HepG2 (cell line): Measurements from ENCODE around the gene CABLES2. TPM values are rescaled to one million over a fixed set of nuclear protein-coding genes. Genes with fewer than 3 reads are reported as not detected.

ENCODE experiments used
- HBP1 ChIP-seq: IDR thresholded peaks from 2 replicates; pipeline ENCODE4 v1.6.1; 2016; ENCODE audit warnings: low read depth, control low read depth
- KLF11 ChIP-seq: IDR thresholded peaks from 2 replicates; pipeline ENCODE4 v1.6.1; 2016; ENCODE audit warnings: missing compliant biosample characterization
- MZF1 ChIP-seq: sonication (generic); formaldehyde crosslinking; IDR thresholded peaks from 2 replicates; pipeline ENCODE4 v1.8.1; 2023; ENCODE audit warnings: mild to moderate bottlenecking, missing genetic modification reagents, borderline replicate concordance
- SMYD3 ChIP-seq: sonication (generic); formaldehyde crosslinking; IDR thresholded peaks from 2 replicates; pipeline ENCODE4 v1.8.1; 2023; ENCODE audit warnings: mild to moderate bottlenecking, missing genetic modification reagents
- SSRP1 ChIP-seq: IDR thresholded peaks from 2 replicates; pipeline ENCODE4 v1.6.1; 2016; ENCODE audit warnings: control low read depth
- THAP11 ChIP-seq: IDR thresholded peaks from 2 replicates; pipeline ENCODE4 v1.6.1; 2016; ENCODE audit warnings: missing biosample characterization, missing genetic modification reagents
- TP53 ChIP-seq: sonication (generic); formaldehyde crosslinking; conservative IDR thresholded peaks from 2 replicates; pipeline ENCODE4 v1.4.0; 2020; ENCODE audit warnings: missing genetic modification reagents
- ZNF160 ChIP-seq: sonication (generic); formaldehyde crosslinking; IDR thresholded peaks from 2 replicates; pipeline ENCODE4 v1.8.0; 2022; ENCODE audit warnings: mild to moderate bottlenecking, inconsistent platforms, missing genetic modification reagents
- ZNF18 ChIP-seq: sonication (generic); formaldehyde crosslinking; IDR thresholded peaks from 2 replicates; pipeline ENCODE4 v1.8.0; 2022; ENCODE audit warnings: mild to moderate bottlenecking, missing genetic modification reagents; ENCODE audit not compliant: insufficient replicate concordance
- ZNF225 ChIP-seq: sonication (generic); formaldehyde crosslinking; IDR thresholded peaks from 2 replicates; pipeline ENCODE4 v1.4.0; 2020; ENCODE audit warnings: mild to moderate bottlenecking, missing genetic modification reagents
- ZNF280B ChIP-seq: sonication (generic); formaldehyde crosslinking; IDR thresholded peaks from 2 replicates; pipeline ENCODE4 v1.5.0; 2020; ENCODE audit warnings: missing genetic modification reagents, mild to moderate bottlenecking, borderline replicate concordance
- ZNF367 ChIP-seq: sonication (generic); formaldehyde crosslinking; IDR thresholded peaks from 2 replicates; pipeline ENCODE4 v1.4.0; 2020; ENCODE audit warnings: missing genetic modification reagents, borderline replicate concordance
- ZNF547 ChIP-seq: sonication (generic); formaldehyde crosslinking; IDR thresholded peaks from 2 replicates; pipeline ENCODE4 v1.5.1; 2020; ENCODE audit warnings: mild to moderate bottlenecking, missing genetic modification reagents
- ZSCAN22 ChIP-seq: sonication (generic); formaldehyde crosslinking; IDR thresholded peaks from 2 replicates; pipeline ENCODE4 v1.4.0; 2020; ENCODE audit warnings: mild to moderate bottlenecking, missing genetic modification reagents
- polyA plus RNA-seq, 8 experiments: library from polyadenylated mRNA; depleted of rRNA in 3 of 8; stranded (reverse) in 7 of 8; unstranded in 1 of 8; fragments of >200 nt; fragmentation: Illumina TruSeq in 4 of 8; extraction: Trizol in 4 of 8; gene quantifications; 2 replicates each; pipeline versions ENCODE4 v1.2.1 to v1.2.3, GENCODE V29; 2011 to 2016; ENCODE audit warnings: low read depth in 4 of 8, missing spikeins in 1 of 8, mixed read lengths in 1 of 8; ENCODE audit not compliant: insufficient read depth in 1 of 8
- total RNA-seq, 5 experiments: library from RNA; depleted of rRNA; stranded (reverse); fragments of >200 nt; fragmentation: Illumina TruSeq; extraction: Trizol; gene quantifications; 2 replicates each; pipeline ENCODE4 v1.2.3, GENCODE V29; 2016; ENCODE audit warnings: low read depth in 1 of 5
- TF ChIP-seq, protein P1 (sequence below): IDR thresholded peaks from 2 replicates; pipeline ENCODE4 v1.6.1; 2012; ENCODE audit warnings: low read length, improper control_type of control experiment
- TF ChIP-seq, protein P2 (sequence below): sonication (generic); formaldehyde crosslinking; IDR thresholded peaks from 2 replicates; pipeline ENCODE4 v1.4.0; 2020; ENCODE audit warnings: missing genetic modification reagents, mild to moderate bottlenecking, borderline replicate concordance

CABLES2 gene
- total and polyA plus RNA-seq, 2 of the 13 experiments (the other 11 are each of a cell fraction or from before 2014, with no cell fraction given), result 5.2 to 9.7 TPM

- TF ChIP-seq, protein P1, sequence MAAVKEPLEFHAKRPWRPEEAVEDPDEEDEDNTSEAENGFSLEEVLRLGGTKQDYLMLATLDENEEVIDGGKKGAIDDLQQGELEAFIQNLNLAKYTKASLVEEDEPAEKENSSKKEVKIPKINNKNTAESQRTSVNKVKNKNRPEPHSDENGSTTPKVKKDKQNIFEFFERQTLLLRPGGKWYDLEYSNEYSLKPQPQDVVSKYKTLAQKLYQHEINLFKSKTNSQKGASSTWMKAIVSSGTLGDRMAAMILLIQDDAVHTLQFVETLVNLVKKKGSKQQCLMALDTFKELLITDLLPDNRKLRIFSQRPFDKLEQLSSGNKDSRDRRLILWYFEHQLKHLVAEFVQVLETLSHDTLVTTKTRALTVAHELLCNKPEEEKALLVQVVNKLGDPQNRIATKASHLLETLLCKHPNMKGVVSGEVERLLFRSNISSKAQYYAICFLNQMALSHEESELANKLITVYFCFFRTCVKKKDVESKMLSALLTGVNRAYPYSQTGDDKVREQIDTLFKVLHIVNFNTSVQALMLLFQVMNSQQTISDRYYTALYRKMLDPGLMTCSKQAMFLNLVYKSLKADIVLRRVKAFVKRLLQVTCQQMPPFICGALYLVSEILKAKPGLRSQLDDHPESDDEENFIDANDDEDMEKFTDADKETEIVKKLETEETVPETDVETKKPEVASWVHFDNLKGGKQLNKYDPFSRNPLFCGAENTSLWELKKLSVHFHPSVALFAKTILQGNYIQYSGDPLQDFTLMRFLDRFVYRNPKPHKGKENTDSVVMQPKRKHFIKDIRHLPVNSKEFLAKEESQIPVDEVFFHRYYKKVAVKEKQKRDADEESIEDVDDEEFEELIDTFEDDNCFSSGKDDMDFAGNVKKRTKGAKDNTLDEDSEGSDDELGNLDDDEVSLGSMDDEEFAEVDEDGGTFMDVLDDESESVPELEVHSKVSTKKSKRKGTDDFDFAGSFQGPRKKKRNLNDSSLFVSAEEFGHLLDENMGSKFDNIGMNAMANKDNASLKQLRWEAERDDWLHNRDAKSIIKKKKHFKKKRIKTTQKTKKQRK, result no peak
- no peak for TF ChIP-seq SSRP1
- no peak for TF ChIP-seq TP53 (CRISPR knock-in tag)
- TF ChIP-seq, protein P2, sequence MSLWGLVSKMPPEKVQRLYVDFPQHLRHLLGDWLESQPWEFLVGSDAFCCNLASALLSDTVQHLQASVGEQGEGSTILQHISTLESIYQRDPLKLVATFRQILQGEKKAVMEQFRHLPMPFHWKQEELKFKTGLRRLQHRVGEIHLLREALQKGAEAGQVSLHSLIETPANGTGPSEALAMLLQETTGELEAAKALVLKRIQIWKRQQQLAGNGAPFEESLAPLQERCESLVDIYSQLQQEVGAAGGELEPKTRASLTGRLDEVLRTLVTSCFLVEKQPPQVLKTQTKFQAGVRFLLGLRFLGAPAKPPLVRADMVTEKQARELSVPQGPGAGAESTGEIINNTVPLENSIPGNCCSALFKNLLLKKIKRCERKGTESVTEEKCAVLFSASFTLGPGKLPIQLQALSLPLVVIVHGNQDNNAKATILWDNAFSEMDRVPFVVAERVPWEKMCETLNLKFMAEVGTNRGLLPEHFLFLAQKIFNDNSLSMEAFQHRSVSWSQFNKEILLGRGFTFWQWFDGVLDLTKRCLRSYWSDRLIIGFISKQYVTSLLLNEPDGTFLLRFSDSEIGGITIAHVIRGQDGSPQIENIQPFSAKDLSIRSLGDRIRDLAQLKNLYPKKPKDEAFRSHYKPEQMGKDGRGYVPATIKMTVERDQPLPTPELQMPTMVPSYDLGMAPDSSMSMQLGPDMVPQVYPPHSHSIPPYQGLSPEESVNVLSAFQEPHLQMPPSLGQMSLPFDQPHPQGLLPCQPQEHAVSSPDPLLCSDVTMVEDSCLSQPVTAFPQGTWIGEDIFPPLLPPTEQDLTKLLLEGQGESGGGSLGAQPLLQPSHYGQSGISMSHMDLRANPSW, result no peak
- TF ChIP-seq ZNF280B (CRISPR knock-in tag), result no peak; the same call in 1 of the 2 replicates
- TF ChIP-seq THAP11 (CRISPR knock-in tag), result no peak
- peak; percentile 83 for TF ChIP-seq ZNF160 (CRISPR knock-in tag)
- no peak; the same call in 1 of the 2 replicates for TF ChIP-seq ZNF225 (CRISPR knock-in tag)
- no peak for TF ChIP-seq KLF11
- no peak for TF ChIP-seq ZSCAN22
- no peak for TF ChIP-seq HBP1 (CRISPR knock-in tag)
- no peak for TF ChIP-seq ZNF18 (CRISPR knock-in tag)
- TF ChIP-seq ZNF547 (CRISPR knock-in tag), result no peak
- TF ChIP-seq MZF1 (CRISPR knock-in tag), result no peak
- no peak for TF ChIP-seq ZNF367 (CRISPR knock-in tag)
- TF ChIP-seq SMYD3 (CRISPR knock-in tag), result no peak
These were observed 32.5 kb downstream of the CABLES2 start (continued) for GRCh38 chr20:62374331-62375152.
